ENCODE results near the gene LTBP3. TPM values are rescaled to one million over a fixed set of nuclear protein-coding genes. Genes with fewer than 3 reads are reported as not detected.
"Not testable (repeated sequence)": the region's sequence is repeated elsewhere in the genome, so short reads cannot be mapped to it uniquely, and the experiment has no call there.

The LTBP3 gene
- total and polyA plus RNA-seq, 12 donors: 40.2 to 362 (median 221) TPM

- Histone ChIP-seq H3K27me3 (no peaks in the 10 kb centered on the region), H3K36me3 (replicated peaks in 1 of 2) (no peaks in the 10 kb centered on the region), H3K9me3 (replicated peaks in 1 of 3) (no peaks in the 10 kb centered on the region), H3K4me1 (replicated peaks in 1 of 2) (no peaks in the 10 kb centered on the region), H3K27ac (no peak overlapping the region), H3K4me3 (no peak overlapping the region)
- intact Hi-C loops (cut with DNase I): loop anchor here (5.0 to 10.0 kb wide), 4 partner anchors 52 to 242 kb away; no protein-coding TSS in a partner anchor
- no peak for TF ChIP-seq POLR2A (IDR thresholded peaks at IDR 0.05)
- peak in 2 of 6 experiments; percentile 5 to 6 for TF ChIP-seq CTCF (IDR thresholded peaks at IDR 0.05)
- DNase-seq: no peak
- WGBS, 4 donors: 59 to 80% (median 69%) methylated on average over 4 to 5 of the region's 5 CpGs
Observed at GRCh38 chr11:65516135-65516968, 41.8 kb downstream of the LTBP3 start.

- not testable (repeated sequence) for H3K9me3 ChIP-seq (replicated peaks in 1 of 3); H3K27me3 ChIP-seq; DNase-seq; H3K27ac ChIP-seq; H3K4me3 ChIP-seq; H3K4me1 ChIP-seq (replicated peaks in 1 of 2); H3K36me3 ChIP-seq (replicated peaks in 1 of 2)
- intact Hi-C loops (cut with DNase I): loop anchor here (2.0 to 10.0 kb wide), 6 partner anchors 48 to 238 kb away; no protein-coding TSS in a partner anchor
- 81 to 100% (median 98%) methylated on average over 3 of the region's 3 CpGs for WGBS, 4 donors
Observed at GRCh38 chr11:65512311-65512710, 45.8 kb downstream of the LTBP3 start.

GRCh38 chr11:65506772-65507505, 51.2 kb downstream of the LTBP3 start:
- Histone ChIP-seq H3K27ac (peak overlapping the region; percentile 88 to 99 (median 97)), H3K4me1 (replicated peaks in 1 of 2) (peaks cover 12 to 20% of the 10 kb centered on the region in 2 donors), H3K9me3 (replicated peaks in 1 of 3) (no peaks in the 10 kb centered on the region), H3K27me3 (no peaks in the 10 kb centered on the region), H3K4me3 (peak overlapping the region in 1 of 4 donors; percentile 88), H3K36me3 (replicated peaks in 1 of 2) (peaks cover 0 to 45% of the 10 kb centered on the region in 2 donors)
- 9 to 17% (median 13%) methylated on average over 7 of the region's 7 CpGs for WGBS, 4 donors
- intact Hi-C loops (cut with DNase I): no loop called here
- TF ChIP-seq CTCF (IDR thresholded peaks at IDR 0.05) (no peak), POLR2A (IDR thresholded peaks at IDR 0.05) (peak; percentile 78 to 82)
- peak; percentile 78 to 88 (median 85) for DNase-seq

GRCh38 chr11:65506290-65506771, 51.8 kb downstream of the LTBP3 start:
- H3K27me3 ChIP-seq: no peaks in the 10 kb centered on the region
- TF ChIP-seq POLR2A (IDR thresholded peaks at IDR 0.05): no peak
- TF ChIP-seq CTCF (IDR thresholded peaks at IDR 0.05): no peak
- peaks cover 12 to 20% of the 10 kb centered on the region in 2 donors for H3K4me1 ChIP-seq (replicated peaks in 1 of 2)
- peak overlapping the region; percentile 88 to 99 (median 97) for H3K27ac ChIP-seq
- no peaks in the 10 kb centered on the region for H3K9me3 ChIP-seq (replicated peaks in 1 of 3)
- peak overlapping the region in 2 of 4 donors; percentile 78 to 88 for H3K4me3 ChIP-seq
- 30 to 35% (median 32%) methylated on average over 4 of the region's 4 CpGs for WGBS, 4 donors
- H3K36me3 ChIP-seq (replicated peaks in 1 of 2): peaks cover 0 to 51% of the 10 kb centered on the region in 2 donors
- peak in 2 of 7 donors; percentile 82 to 86 for DNase-seq
- intact Hi-C loops (cut with DNase I): no loop called here

Data from adrenal gland (tissue), 12 donors.